GM23338 (cell line): Measurements from ENCODE around the gene SPRR1B. TPM values are rescaled to one million over a fixed set of nuclear protein-coding genes. Genes with fewer than 3 reads are reported as not detected.
A peak's percentile ranks its signal among the peaks of the same experiment; 100 is the strongest.

Experiments
- ATAC-seq: fragments of 200-7000 bp; cut with Tn5 transposase; 3 replicates; pipeline ENCODE4 v1.9.1; 2020
- DNase-seq: peaks from one replicate; pipeline ENCODE4 v3.0.0-alpha.2; 2015; ENCODE audit warnings: low spot score
- H2AFZ ChIP-seq: fragments of 200-600 bp; sonication (generic); 2 replicates; pipeline ENCODE4 v1.8.0; 2016; ENCODE audit warnings: antibody characterized with exemption, mild to moderate bottlenecking, moderate library complexity
- H3F3A ChIP-seq: fragments of 200-600 bp; sonication (generic); replicated peaks from 2 replicates; pipeline ENCODE4 v1.8.0; 2017; ENCODE audit warnings: antibody characterized with exemption, mixed run types, low read depth
- H3K27ac ChIP-seq: fragments of 200-600 bp; sonication (generic); 2 replicates; pipeline ENCODE4 v1.6.1; 2016; ENCODE audit warnings: low read depth
- H3K27me3 ChIP-seq: fragments of 200-600 bp; sonication (generic); 2 replicates; pipeline ENCODE4 v1.8.0; 2016; ENCODE audit warnings: mild to moderate bottlenecking, mixed run types, moderate library complexity; ENCODE audit not compliant: insufficient read depth
- H3K36me3 ChIP-seq: fragments of 200-600 bp; sonication (generic); 2 replicates; pipeline ENCODE4 v1.8.0; 2016; ENCODE audit warnings: mild to moderate bottlenecking; ENCODE audit not compliant: insufficient read depth
- H3K4me1 ChIP-seq: fragments of 200-600 bp; sonication (generic); 2 replicates; pipeline ENCODE4 v1.8.0; 2016; ENCODE audit warnings: mild to moderate bottlenecking, moderate library complexity; ENCODE audit not compliant: insufficient read depth
- H3K4me2 ChIP-seq: fragments of 200-600 bp; sonication (generic); 2 replicates; pipeline ENCODE4 v1.7.1; 2017; ENCODE audit warnings: mixed run types
- H3K4me3 ChIP-seq: fragments of 200-600 bp; sonication (generic); 2 replicates; pipeline ENCODE4 v1.6.1; 2016; ENCODE audit warnings: mixed run types
- H3K79me2 ChIP-seq: fragments of 200-600 bp; sonication (generic); replicated peaks from 2 replicates; pipeline ENCODE4 v1.8.0; 2017; ENCODE audit warnings: mild to moderate bottlenecking; ENCODE audit not compliant: insufficient read depth
- H3K9me2 ChIP-seq: fragments of 200-600 bp; sonication (generic); 2 replicates; pipeline ENCODE4 v1.8.0; 2017; ENCODE audit not compliant: insufficient read depth
- H4K20me1 ChIP-seq: fragments of 200-600 bp; sonication (generic); replicated peaks from 2 replicates; pipeline ENCODE4 v1.8.0; 2017; ENCODE audit warnings: mild to moderate bottlenecking; ENCODE audit not compliant: insufficient read depth
- H3K27ac Mint-ChIP-seq: 2 replicates; pipeline ENCODE4 v1.8.0; 2020; ENCODE audit warnings: inconsistent platforms, mild to moderate bottlenecking, moderate library complexity, mixed read lengths
- H3K27me3 Mint-ChIP-seq: 3 replicates; pipeline ENCODE4 v1.8.0; 2022; ENCODE audit warnings: low read depth, mild to moderate bottlenecking, moderate library complexity, mixed read lengths, inconsistent platforms; ENCODE audit not compliant: insufficient read depth, poor library complexity
- H3K36me3 Mint-ChIP-seq: 3 replicates; pipeline ENCODE4 v1.8.0; 2021; ENCODE audit warnings: low read depth, mild to moderate bottlenecking, inconsistent platforms, moderate library complexity, mixed read lengths
- H3K4me1 Mint-ChIP-seq: 3 replicates; pipeline ENCODE4 v1.8.0; 2020; ENCODE audit warnings: mild to moderate bottlenecking, inconsistent platforms, mixed read lengths
- H3K4me3 Mint-ChIP-seq: 3 replicates; pipeline ENCODE4 v1.8.0; 2021; ENCODE audit warnings: moderate library complexity, mild to moderate bottlenecking, inconsistent platforms, mixed read lengths
- H3K9me3 Mint-ChIP-seq: 3 replicates; pipeline ENCODE4 v1.8.0; 2020; ENCODE audit warnings: moderate library complexity, mild to moderate bottlenecking, inconsistent platforms, mixed read lengths
- CREB1 ChIP-seq: fragments of 250-450 bp; sonication (Bioruptor Pico); IDR thresholded peaks from 2 replicates; pipeline ENCODE4 v1.5.0; 2020; ENCODE audit warnings: low read depth, mild to moderate bottlenecking, moderate library complexity
- EZH2 ChIP-seq: fragments of 200-600 bp; sonication (generic); IDR thresholded peaks from one replicate; pipeline ENCODE4 v1.8.0; 2017; ENCODE audit warnings: antibody characterized with exemption, mild to moderate bottlenecking, low read depth; ENCODE audit not compliant: unreplicated experiment
- EZH2phosphoT487 ChIP-seq: fragments of 200-600 bp; sonication (generic); IDR thresholded peaks from one replicate; pipeline ENCODE4 v1.8.1; 2018; ENCODE audit warnings: antibody characterized with exemption; ENCODE audit not compliant: unreplicated experiment
- JUNB ChIP-seq: IDR thresholded peaks from one replicate; pipeline ENCODE4 v1.6.1; 2016; ENCODE audit warnings: antibody characterized with exemption; ENCODE audit not compliant: unreplicated experiment
- STAT1 ChIP-seq: IDR thresholded peaks from one replicate; pipeline ENCODE4 v1.6.1; 2016; ENCODE audit warnings: antibody characterized with exemption; ENCODE audit not compliant: unreplicated experiment
- ZNF114 ChIP-seq: fragments of 250-450 bp; sonication (Bioruptor Pico); IDR thresholded peaks from 2 replicates; pipeline ENCODE4 v1.5.0; 2020; ENCODE audit warnings: mild to moderate bottlenecking, moderate library complexity
- ZNF331 ChIP-seq: fragments of 250-450 bp; sonication (Bioruptor Pico); IDR thresholded peaks from 2 replicates; pipeline ENCODE4 v1.5.0; 2020; ENCODE audit warnings: low read depth, mild to moderate bottlenecking, moderate library complexity
- polyA plus RNA-seq: library from polyadenylated mRNA; unstranded; fragments of >200 nt; fragmentation: Nextera tagmentation; extraction: Ambion mirVana; gene quantifications from 2 replicates; pipeline ENCODE4 v1.2.1, GENCODE V29; 2016
- total RNA-seq: library from RNA; depleted of rRNA; stranded (reverse); fragments of >200 nt; shearing (Covaris generic); gene quantifications from 2 replicates; pipeline ENCODE4 v1.2.3, GENCODE V29; 2014
- TF ChIP-seq, protein P1 (sequence below): IDR thresholded peaks from one replicate; pipeline ENCODE4 v1.6.1; 2018; ENCODE audit warnings: antibody characterized with exemption; ENCODE audit not compliant: unreplicated experiment
- TF ChIP-seq, protein P2 (sequence below): IDR thresholded peaks from 2 replicates; pipeline ENCODE4 v1.6.1; 2016; ENCODE audit warnings: antibody characterized with exemption
- TF ChIP-seq, protein P3 (sequence below): fragments of 250-450 bp; sonication (Bioruptor Pico); IDR thresholded peaks from 2 replicates; pipeline ENCODE4 v1.5.0; 2020; ENCODE audit warnings: mild to moderate bottlenecking, moderate library complexity

The SPRR1B gene
- total and polyA plus RNA-seq, 2 experiments from 2014 or later, result not detected

DNA sequence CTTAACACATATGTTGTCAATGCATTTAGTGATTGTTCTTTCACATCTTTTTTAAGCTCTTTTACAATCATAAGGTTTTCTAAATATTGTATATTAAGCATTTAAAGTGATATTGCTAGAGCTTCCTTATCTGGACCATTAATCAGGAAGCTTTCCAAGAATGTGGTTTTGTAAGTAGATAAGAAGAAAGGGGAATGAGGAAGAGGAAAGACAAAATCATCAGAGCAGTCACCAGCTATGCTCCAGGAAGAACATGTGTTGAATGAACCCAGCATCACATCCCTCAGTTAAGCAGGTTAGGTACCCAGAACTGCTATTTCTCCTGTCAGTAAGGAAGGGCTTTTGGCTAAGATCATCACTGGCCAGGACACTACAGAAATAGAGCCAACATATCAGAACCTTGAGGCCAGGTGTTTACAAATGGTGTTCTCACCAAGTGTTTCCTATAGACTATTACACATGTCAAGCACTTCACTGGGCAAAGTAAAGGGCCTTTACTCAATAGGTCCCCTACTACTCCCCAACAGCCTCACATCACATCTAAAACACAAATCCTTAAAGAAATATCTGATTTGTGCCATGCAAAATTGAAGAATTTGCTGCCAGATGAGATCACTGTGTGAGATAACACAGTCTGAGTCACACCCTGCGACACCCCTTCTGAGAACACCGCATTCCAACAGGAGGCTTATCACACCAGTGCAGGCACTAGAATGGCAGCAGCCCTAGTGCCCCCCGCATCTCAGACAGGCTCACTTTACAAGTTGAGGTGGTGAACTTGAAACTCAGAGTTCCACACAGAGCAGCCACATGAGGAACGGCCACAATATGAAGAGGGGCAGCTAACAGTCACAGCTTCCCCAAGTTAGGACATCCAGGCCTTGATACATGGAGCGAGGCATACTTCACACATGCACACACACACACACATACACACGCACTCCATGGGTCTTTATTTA, 28.1 kb downstream of the SPRR1B start (continued):
- TF ChIP-seq, protein P1, sequence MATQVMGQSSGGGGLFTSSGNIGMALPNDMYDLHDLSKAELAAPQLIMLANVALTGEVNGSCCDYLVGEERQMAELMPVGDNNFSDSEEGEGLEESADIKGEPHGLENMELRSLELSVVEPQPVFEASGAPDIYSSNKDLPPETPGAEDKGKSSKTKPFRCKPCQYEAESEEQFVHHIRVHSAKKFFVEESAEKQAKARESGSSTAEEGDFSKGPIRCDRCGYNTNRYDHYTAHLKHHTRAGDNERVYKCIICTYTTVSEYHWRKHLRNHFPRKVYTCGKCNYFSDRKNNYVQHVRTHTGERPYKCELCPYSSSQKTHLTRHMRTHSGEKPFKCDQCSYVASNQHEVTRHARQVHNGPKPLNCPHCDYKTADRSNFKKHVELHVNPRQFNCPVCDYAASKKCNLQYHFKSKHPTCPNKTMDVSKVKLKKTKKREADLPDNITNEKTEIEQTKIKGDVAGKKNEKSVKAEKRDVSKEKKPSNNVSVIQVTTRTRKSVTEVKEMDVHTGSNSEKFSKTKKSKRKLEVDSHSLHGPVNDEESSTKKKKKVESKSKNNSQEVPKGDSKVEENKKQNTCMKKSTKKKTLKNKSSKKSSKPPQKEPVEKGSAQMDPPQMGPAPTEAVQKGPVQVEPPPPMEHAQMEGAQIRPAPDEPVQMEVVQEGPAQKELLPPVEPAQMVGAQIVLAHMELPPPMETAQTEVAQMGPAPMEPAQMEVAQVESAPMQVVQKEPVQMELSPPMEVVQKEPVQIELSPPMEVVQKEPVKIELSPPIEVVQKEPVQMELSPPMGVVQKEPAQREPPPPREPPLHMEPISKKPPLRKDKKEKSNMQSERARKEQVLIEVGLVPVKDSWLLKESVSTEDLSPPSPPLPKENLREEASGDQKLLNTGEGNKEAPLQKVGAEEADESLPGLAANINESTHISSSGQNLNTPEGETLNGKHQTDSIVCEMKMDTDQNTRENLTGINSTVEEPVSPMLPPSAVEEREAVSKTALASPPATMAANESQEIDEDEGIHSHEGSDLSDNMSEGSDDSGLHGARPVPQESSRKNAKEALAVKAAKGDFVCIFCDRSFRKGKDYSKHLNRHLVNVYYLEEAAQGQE, result no peak
- no peak for TF ChIP-seq CREB1 (CRISPR knock-in tag)
- TF ChIP-seq STAT1, result no peak
- TF ChIP-seq ZNF331 (CRISPR knock-in tag), result no peak

DNA sequence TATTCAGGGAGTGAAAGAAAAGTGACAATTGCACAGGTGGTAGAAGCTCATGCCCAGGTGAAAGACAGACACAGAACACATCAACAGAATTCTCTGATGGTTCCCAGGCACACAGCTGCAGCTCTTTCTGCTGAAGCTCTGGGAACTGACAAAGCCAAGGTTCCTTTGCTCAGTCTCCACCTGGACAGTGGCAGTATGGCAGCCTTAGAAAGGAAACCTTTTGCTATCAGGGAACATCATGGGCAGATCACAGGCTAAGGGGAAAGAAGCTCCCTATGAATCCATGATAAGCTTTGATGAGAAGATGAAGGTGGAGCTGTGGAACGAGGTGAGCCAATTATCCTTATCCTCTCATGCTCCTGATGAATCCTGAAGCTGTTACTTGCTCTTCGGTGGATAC, 39.2 kb downstream of the SPRR1B start:
- no peaks in the 10 kb centered on the region for H3K27me3 ChIP-seq
- Mint-ChIP-seq H3K27ac (no peak overlapping the region), H3K36me3 (no peaks in the 10 kb centered on the region), H3K4me3 (no peak overlapping the region), H3K4me1 (no peaks in the 10 kb centered on the region), H3K9me3 (no peaks in the 10 kb centered on the region), H3K27me3 (peaks cover 3% of the 10 kb centered on the region)
- H2AFZ ChIP-seq, result no peak overlapping the region
- DNase-seq (peak; percentile 15), ATAC-seq (peak; percentile 27; the same call in 1 of the 3 replicates)
- H3K4me2 ChIP-seq, result no peak overlapping the region
- no peaks in the 10 kb centered on the region for H3F3A ChIP-seq
- no peaks in the 10 kb centered on the region for H3K9me2 ChIP-seq
- H3K4me3 ChIP-seq, result no peak overlapping the region
- no peak overlapping the region for H3K27ac ChIP-seq
- no peaks in the 10 kb centered on the region for H3K79me2 ChIP-seq
- no peaks in the 10 kb centered on the region for H3K4me1 ChIP-seq
- H3K36me3 ChIP-seq, result no peaks in the 10 kb centered on the region
- H4K20me1 ChIP-seq, result no peaks in the 10 kb centered on the region
- TF ChIP-seq EZH2phosphoT487, result no peak
- TF ChIP-seq ZNF331 (CRISPR knock-in tag), result no peak
- TF ChIP-seq STAT1, result no peak
- TF ChIP-seq, protein P2, sequence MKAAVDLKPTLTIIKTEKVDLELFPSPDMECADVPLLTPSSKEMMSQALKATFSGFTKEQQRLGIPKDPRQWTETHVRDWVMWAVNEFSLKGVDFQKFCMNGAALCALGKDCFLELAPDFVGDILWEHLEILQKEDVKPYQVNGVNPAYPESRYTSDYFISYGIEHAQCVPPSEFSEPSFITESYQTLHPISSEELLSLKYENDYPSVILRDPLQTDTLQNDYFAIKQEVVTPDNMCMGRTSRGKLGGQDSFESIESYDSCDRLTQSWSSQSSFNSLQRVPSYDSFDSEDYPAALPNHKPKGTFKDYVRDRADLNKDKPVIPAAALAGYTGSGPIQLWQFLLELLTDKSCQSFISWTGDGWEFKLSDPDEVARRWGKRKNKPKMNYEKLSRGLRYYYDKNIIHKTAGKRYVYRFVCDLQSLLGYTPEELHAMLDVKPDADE, result no peak
- TF ChIP-seq EZH2, result no peak
- TF ChIP-seq, protein P3, sequence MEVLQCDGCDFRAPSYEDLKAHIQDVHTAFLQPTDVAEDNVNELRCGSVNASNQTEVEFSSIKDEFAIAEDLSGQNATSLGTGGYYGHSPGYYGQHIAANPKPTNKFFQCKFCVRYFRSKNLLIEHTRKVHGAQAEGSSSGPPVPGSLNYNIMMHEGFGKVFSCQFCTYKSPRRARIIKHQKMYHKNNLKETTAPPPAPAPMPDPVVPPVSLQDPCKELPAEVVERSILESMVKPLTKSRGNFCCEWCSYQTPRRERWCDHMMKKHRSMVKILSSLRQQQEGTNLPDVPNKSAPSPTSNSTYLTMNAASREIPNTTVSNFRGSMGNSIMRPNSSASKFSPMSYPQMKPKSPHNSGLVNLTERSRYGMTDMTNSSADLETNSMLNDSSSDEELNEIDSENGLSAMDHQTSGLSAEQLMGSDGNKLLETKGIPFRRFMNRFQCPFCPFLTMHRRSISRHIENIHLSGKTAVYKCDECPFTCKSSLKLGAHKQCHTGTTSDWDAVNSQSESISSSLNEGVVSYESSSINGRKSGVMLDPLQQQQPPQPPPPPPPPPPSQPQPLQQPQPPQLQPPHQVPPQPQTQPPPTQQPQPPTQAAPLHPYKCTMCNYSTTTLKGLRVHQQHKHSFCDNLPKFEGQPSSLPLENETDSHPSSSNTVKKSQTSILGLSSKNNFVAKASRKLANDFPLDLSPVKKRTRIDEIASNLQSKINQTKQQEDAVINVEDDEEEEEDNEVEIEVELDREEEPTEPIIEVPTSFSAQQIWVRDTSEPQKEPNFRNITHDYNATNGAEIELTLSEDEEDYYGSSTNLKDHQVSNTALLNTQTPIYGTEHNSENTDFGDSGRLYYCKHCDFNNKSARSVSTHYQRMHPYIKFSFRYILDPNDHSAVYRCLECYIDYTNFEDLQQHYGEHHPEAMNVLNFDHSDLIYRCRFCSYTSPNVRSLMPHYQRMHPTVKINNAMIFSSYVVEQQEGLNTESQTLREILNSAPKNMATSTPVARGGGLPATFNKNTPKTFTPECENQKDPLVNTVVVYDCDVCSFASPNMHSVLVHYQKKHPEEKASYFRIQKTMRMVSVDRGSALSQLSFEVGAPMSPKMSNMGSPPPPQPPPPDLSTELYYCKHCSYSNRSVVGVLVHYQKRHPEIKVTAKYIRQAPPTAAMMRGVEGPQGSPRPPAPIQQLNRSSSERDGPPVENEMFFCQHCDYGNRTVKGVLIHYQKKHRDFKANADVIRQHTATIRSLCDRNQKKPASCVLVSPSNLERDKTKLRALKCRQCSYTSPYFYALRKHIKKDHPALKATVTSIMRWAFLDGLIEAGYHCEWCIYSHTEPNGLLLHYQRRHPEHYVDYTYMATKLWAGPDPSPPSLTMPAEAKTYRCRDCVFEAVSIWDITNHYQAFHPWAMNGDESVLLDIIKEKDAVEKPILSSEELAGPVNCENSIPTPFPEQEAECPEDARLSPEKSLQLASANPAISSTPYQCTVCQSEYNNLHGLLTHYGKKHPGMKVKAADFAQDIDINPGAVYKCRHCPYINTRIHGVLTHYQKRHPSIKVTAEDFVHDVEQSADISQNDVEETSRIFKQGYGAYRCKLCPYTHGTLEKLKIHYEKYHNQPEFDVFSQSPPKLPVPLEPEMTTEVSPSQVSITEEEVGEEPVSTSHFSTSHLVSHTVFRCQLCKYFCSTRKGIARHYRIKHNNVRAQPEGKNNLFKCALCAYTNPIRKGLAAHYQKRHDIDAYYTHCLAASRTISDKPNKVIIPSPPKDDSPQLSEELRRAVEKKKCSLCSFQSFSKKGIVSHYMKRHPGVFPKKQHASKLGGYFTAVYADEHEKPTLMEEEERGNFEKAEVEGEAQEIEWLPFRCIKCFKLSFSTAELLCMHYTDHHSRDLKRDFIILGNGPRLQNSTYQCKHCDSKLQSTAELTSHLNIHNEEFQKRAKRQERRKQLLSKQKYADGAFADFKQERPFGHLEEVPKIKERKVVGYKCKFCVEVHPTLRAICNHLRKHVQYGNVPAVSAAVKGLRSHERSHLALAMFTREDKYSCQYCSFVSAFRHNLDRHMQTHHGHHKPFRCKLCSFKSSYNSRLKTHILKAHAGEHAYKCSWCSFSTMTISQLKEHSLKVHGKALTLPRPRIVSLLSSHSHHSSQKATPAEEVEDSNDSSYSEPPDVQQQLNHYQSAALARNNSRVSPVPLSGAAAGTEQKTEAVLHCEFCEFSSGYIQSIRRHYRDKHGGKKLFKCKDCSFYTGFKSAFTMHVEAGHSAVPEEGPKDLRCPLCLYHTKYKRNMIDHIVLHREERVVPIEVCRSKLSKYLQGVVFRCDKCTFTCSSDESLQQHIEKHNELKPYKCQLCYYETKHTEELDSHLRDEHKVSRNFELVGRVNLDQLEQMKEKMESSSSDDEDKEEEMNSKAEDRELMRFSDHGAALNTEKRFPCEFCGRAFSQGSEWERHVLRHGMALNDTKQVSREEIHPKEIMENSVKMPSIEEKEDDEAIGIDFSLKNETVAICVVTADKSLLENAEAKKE, result no peak
- TF ChIP-seq JUNB, result no peak
- no peak for TF ChIP-seq ZNF114
- no peak for TF ChIP-seq CREB1 (CRISPR knock-in tag)
